ENCODE data around the gene HOXA7.

DNA sequence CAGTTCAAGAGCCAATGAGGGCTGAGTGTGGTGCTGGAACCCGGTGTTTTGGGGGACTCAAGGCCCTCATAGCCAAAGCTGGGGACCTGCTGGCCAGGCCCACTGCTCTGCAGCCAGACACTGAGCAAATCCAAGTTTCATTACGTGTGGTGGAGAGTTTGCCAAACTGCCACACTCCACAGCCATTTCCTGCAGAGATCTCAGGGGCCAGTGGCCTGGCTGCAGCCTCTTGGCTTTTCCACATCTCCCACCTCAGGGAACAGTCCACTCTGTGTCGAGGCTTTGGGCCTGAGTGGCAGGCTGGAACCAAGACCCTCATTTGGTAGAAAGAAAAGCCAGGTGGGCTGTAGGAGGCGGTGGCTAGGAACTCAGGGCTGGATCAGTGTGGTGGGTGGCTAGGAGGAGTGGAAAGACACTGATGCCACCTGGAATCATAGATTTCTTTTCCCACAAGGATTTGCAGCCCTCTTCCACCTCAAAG, 25.4 kb upstream of the HOXA7 start:
- TF ChIP-seq PKNOX1 (IDR thresholded peaks at IDR 0.05) (no peak), PRDM15 (CRISPR knock-in tag; IDR thresholded peaks at IDR 0.05) (no peak), ETV6 (conservative IDR thresholded peaks at IDR 0.05 in 1 of 2, IDR thresholded peaks at IDR 0.05 in 1 of 2; ENCODE audit: borderline replicate concordance in 1 of 2, low read depth in 1 of 2) (no peak)
- TF ChIP-seq, protein P1, sequence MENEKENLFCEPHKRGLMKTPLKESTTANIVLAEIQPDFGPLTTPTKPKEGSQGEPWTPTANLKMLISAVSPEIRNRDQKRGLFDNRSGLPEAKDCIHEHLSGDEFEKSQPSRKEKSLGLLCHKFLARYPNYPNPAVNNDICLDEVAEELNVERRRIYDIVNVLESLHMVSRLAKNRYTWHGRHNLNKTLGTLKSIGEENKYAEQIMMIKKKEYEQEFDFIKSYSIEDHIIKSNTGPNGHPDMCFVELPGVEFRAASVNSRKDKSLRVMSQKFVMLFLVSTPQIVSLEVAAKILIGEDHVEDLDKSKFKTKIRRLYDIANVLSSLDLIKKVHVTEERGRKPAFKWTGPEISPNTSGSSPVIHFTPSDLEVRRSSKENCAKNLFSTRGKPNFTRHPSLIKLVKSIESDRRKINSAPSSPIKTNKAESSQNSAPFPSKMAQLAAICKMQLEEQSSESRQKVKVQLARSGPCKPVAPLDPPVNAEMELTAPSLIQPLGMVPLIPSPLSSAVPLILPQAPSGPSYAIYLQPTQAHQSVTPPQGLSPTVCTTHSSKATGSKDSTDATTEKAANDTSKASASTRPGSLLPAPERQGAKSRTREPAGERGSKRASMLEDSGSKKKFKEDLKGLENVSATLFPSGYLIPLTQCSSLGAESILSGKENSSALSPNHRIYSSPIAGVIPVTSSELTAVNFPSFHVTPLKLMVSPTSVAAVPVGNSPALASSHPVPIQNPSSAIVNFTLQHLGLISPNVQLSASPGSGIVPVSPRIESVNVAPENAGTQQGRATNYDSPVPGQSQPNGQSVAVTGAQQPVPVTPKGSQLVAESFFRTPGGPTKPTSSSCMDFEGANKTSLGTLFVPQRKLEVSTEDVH (IDR thresholded peaks at IDR 0.05; ENCODE audit: low read depth, partially characterized antibody), result no peak
